ENCODE measurements around the gene PBXIP1. TPM values are rescaled to one million over a fixed set of nuclear protein-coding genes. Genes with fewer than 3 reads are reported as not detected.
A peak's percentile ranks its signal among the peaks of the same experiment; 100 is the strongest.

The PBXIP1 gene
- total RNA-seq, 3 donors from 2014 or later: 7.7 to 12.7 (median 9.5) TPM

DNA sequence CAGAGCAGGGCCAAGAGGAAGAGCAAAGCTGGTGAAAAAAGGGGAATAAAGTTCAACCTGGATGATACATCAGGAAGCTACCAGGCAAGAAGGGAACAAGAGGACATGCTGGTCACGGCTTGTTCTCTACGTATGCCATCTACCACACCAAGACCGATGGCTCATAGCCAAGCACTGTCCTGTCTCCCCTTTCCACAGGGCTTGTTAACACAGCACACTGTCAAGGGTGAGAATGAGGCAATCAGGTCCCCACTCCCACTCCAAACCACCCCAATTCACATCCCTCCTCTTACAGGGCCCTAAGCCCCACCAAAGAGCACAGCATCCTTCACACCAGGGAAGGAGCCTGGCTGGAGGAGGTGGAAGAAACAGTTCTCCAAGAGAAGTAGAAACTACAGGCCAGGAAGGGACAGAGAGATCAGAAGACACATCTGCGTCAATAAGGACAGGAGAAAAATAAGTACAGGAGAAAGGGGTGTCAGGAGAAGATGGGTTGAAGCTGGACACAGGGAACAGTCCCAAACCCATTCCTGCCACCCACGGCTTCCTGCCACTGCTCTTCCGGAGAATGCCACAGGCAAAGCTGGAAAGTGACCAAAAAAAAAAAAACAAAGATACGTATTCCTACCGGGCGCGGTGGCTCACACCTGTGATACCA lies 15.6 kb upstream of the PBXIP1 start:
- H3K27me3 Mint-ChIP-seq (ENCODE audit: low read depth): no peaks in the 10 kb centered on the region
- peaks cover 28% of the 10 kb centered on the region for H3K4me1 Mint-ChIP-seq (ENCODE audit: low read depth)
- peaks cover 10% of the 10 kb centered on the region for H3K36me3 Mint-ChIP-seq (ENCODE audit: insufficient read depth)
- no peak for DNase-seq
- ATAC-seq: no peak
- H3K9me3 Mint-ChIP-seq: no peaks in the 10 kb centered on the region
- peak overlapping the region; percentile 57 for H3K4me3 Mint-ChIP-seq

DNA sequence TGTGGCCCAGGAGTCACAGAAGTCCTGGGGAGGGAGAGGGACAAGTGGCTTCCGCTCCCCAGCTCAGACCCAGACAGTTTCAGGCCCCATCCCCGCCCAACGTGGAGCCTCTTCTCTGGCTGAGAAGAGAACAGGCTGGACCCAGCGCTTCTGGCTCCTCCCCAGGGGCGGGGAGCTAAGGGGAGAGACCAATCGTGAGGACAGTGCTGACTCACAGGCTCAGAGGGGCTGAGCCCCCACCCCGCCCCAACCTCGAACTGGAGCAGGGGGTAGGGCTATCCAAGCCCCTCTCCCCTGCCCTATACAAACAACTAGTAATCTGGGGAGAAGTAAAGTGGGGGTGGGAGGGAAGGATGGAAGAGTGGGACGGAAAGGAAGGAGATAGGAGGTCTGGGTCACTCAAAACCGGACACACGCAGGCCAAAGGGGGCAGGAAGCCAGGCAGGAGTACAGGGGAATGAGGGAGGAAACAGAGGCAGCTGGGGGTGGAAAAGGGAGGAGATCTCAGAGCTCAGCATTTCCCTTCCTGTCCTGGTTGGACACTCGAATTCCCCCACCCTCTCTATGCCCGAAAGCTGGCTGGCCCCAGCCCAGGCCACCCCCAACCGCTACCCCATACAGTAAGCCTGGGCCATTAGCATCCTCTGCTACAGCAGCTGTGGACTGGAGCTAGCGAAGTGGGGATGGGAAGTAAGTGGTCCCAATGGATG lies 14.9 kb upstream of the PBXIP1 start, which contains the start of gene SHC1:
TSS of gene SHC1 (minus strand) at position 117 of the 710 bp plus-strand sequence. CDS start 221 bp downstream, outside the sequence.
- peaks cover 10% of the 10 kb centered on the region for H3K36me3 Mint-ChIP-seq (ENCODE audit: insufficient read depth)
- no peak for DNase-seq
- peak within 1 kb of the TSS; percentile 57 for H3K4me3 Mint-ChIP-seq
- H3K4me1 Mint-ChIP-seq (ENCODE audit: low read depth): peaks cover 28% of the 10 kb centered on the region
- no peak for ATAC-seq
- H3K27me3 Mint-ChIP-seq (ENCODE audit: low read depth): no peaks in the 10 kb centered on the region
- H3K9me3 Mint-ChIP-seq: no peaks in the 10 kb centered on the region

DNA sequence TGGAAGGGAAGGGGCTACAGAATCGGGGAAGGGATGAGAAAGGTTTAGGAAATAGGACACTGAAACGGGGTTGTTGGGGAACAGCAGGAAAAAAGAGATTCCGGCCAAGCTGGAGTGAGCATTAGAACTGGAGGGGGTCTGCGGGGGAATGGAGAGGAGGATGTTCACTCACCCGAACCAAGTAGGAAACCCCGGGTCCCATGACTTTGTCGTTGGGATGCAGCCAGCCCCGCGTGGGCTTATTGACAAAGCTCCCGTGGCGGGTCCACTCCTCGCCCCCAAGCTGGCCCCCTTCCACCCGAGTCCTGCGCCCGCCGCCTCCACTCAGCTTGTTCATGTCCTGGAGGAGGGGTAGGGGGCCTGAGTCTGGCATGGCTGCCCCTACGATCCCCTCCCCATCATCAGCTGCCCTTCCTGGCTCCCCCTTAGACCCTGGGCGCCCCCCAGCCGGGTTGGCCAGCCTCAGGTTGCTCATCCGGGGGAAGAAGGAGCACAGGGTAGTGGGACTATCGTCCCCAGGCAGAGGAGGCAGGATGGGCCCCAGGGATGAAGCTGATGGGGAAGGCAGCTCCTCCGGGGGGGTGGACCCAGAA lies 14.1 kb upstream of the PBXIP1 start:
- DNase-seq (no peak), ATAC-seq (no peak)
- H3K9me3 Mint-ChIP-seq: no peaks in the 10 kb centered on the region
- peaks cover 10% of the 10 kb centered on the region for H3K36me3 Mint-ChIP-seq (ENCODE audit: insufficient read depth)
- H3K4me1 Mint-ChIP-seq (ENCODE audit: low read depth): peaks cover 28% of the 10 kb centered on the region
- no peak overlapping the region for H3K4me3 Mint-ChIP-seq
- H3K27me3 Mint-ChIP-seq (ENCODE audit: low read depth): no peaks in the 10 kb centered on the region

DNA sequence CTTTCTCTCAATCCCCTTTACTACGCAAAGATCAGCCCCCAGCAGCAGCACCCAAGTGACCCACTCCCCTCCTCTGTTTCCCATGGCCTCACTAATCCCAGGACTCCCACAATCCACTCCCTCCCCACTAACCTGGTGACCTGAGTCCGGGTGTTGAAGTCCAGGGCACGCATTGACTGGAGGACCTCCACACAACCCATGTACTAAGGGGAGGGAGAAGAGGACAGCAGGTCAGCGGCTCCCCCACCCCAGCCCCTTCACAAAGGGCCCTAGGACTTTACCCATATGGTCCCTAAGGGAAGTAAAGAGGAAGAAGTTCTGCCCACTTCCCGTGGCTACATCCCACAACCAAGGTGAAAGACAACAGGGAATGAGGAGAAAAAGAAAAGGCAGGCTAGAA lies 13.3 kb upstream of the PBXIP1 start:
- no peaks in the 10 kb centered on the region for H3K9me3 Mint-ChIP-seq
- no peak for DNase-seq
- no peak overlapping the region for H3K4me3 Mint-ChIP-seq
- H3K4me1 Mint-ChIP-seq (ENCODE audit: low read depth): peaks cover 28% of the 10 kb centered on the region
- no peaks in the 10 kb centered on the region for H3K27me3 Mint-ChIP-seq (ENCODE audit: low read depth)
- H3K36me3 Mint-ChIP-seq (ENCODE audit: insufficient read depth): peaks cover 13% of the 10 kb centered on the region
- ATAC-seq: no peak

DNA sequence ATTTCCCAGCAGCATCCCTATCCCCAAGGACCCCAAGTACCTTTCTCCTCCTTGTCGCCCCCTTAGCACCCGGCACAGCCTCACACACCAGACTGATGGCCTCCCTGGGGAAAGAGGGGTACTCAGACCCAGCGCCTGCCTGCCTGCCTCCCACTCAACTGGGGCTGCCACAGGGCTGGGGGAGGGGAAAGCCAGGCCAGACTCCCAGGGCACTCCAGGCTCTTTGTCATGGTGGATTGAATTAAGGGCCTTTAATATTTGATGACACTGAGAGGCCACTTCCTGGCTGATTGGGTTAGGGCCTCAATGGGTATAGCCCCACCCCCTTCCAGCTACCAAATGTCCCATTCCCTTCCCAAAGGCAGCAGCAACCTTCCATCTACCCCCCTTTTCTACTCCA lies 12.8 kb upstream of the PBXIP1 start:
- H3K27me3 Mint-ChIP-seq (ENCODE audit: low read depth): no peaks in the 10 kb centered on the region
- ATAC-seq (no peak), DNase-seq (no peak)
- H3K4me1 Mint-ChIP-seq (ENCODE audit: low read depth): peaks cover 30% of the 10 kb centered on the region
- no peak overlapping the region for H3K4me3 Mint-ChIP-seq
- H3K36me3 Mint-ChIP-seq (ENCODE audit: insufficient read depth): peaks cover 17% of the 10 kb centered on the region
- no peaks in the 10 kb centered on the region for H3K9me3 Mint-ChIP-seq

DNA sequence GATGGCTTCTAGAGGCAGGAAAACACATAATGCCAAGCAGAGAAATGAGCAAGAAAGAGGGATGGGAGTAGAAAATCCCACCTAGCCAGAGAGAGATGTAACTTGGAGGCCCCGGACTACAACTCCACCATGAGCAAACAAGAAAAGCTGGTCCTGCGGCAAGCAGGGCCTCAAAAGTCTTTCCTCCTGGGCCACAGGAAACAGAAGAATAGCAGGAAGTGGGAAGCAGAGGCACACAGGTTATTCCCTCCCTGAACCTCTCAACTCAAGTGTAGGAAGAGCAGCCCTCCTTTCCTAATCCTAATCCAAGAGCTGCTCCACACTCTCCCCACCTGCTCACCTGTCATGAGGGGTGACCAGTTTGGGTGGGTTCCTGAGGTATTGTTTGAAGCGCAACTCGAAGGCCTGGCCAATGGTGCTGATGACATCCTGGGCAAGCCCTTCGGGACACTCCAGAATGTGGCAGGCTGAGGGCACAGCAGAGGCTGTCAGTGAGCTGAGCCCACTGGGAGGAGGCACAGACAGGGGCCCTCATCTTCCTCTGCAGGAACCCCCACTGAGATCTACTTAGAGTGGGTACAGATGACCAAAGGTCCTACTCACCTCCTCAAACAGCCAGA lies 11.5 kb upstream of the PBXIP1 start:
- Mint-ChIP-seq H3K4me1 (ENCODE audit: low read depth) (peaks cover 30% of the 10 kb centered on the region), H3K36me3 (ENCODE audit: insufficient read depth) (peaks cover 23% of the 10 kb centered on the region), H3K27me3 (ENCODE audit: low read depth) (no peaks in the 10 kb centered on the region), H3K9me3 (no peaks in the 10 kb centered on the region), H3K4me3 (no peak overlapping the region)
- DNase-seq: no peak
- ATAC-seq: no peak

DNA sequence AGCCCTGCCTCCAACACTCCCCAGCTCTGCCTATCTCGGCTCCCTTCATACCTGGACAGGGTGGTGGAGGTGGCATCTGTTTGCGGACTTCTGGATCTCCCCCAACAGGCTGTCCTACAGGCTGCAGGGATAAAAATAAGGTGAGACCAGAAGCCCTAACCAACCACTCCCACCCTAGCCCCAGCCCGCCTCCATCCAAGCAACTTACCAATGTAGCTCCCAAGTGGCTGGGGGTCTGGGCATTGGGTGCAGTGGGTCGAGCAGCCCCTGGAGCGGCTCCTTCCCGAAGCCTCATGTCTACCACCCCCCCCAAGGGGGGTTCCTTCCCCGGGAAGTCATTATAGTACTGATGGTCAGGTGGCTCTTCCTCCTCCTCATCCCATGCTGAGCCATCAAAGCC lies 10.2 kb upstream of the PBXIP1 start:
- Mint-ChIP-seq H3K4me1 (ENCODE audit: low read depth) (peaks cover 22% of the 10 kb centered on the region), H3K4me3 (no peak overlapping the region), H3K27me3 (ENCODE audit: low read depth) (no peaks in the 10 kb centered on the region), H3K9me3 (no peaks in the 10 kb centered on the region), H3K36me3 (ENCODE audit: insufficient read depth) (peaks cover 17% of the 10 kb centered on the region)
- DNase-seq: no peak
- ATAC-seq: no peak

DNA sequence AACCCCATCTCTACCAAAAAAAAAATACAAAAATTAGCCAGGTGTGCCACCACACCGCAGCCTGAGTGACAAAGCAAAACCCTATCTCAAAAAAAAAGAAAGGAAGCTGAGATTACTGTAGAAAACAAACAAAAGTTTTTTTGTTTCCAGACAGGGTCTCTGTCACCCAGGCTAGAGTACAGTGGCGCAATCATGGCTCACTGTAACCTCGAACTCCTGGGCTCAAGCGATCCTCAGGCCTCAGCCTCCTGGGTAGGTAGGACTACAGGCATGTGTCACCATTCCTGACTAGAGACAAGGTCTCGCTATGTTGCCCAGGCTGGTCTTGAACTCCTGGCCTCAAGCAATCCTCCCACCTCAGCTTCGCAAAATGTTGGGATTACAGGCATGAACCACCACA lies 8.5 kb upstream of the PBXIP1 start:
- H3K4me1 Mint-ChIP-seq (ENCODE audit: low read depth): peaks cover 23% of the 10 kb centered on the region
- H3K4me3 Mint-ChIP-seq: no peak overlapping the region
- DNase-seq (no peak), ATAC-seq (no peak)
- H3K27me3 Mint-ChIP-seq (ENCODE audit: low read depth): no peaks in the 10 kb centered on the region
- peaks cover 17% of the 10 kb centered on the region for H3K36me3 Mint-ChIP-seq (ENCODE audit: insufficient read depth)
- no peaks in the 10 kb centered on the region for H3K9me3 Mint-ChIP-seq

DNA sequence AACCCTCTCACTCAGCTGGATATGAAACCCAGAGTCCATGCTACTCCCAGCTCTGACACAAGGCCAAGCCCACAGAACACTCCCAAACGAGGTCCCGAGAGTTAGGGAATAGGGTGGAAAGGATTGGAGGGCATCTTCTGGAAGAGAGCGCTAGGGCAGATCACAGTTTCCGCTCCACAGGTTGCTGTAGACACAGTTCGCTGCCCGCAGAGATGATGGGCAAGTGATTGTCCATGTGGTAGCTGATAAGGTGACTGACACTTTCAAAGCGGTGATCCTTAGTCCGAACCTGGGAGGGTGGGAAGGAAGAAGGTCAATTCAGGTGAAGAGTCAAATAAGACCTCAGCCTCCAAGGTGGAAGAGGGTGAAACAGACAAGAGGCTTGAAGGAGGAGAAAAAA lies 7.7 kb upstream of the PBXIP1 start:
- H3K9me3 Mint-ChIP-seq: no peaks in the 10 kb centered on the region
- no peaks in the 10 kb centered on the region for H3K27me3 Mint-ChIP-seq (ENCODE audit: low read depth)
- no peak overlapping the region for H3K4me3 Mint-ChIP-seq
- DNase-seq (no peak), ATAC-seq (no peak)
- H3K36me3 Mint-ChIP-seq (ENCODE audit: insufficient read depth): peaks cover 17% of the 10 kb centered on the region
- peaks cover 21% of the 10 kb centered on the region for H3K4me1 Mint-ChIP-seq (ENCODE audit: low read depth)

DNA sequence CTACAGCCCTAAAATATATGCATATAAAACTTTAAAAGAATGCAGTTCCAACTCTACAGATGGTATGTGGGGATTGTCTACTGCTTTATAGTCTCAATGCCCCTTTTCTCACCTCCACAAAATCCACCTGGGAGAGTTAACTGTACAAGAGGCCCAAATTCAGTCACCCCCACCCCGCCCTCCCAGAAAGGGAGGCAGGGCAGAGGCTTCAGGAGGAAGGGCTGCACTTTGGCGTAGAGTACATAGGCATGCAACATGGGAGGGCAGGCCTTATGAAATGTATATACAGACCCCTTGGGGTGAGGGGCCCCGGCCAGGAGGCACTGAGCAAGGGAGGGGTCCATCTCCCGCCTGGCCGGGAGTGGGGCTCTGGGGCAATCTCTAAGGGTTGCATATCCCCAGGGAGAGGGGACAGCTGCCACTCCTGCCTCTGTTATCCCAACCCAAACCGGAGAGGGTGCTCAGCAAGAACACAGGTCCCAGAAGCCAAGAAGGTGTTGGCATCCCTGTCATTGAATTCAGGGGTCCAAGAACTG lies 7.0 kb upstream of the PBXIP1 start:
- ATAC-seq: no peak
- peak overlapping the region; percentile 87 for H3K4me3 Mint-ChIP-seq
- peaks cover 15% of the 10 kb centered on the region for H3K36me3 Mint-ChIP-seq (ENCODE audit: insufficient read depth)
- H3K4me1 Mint-ChIP-seq (ENCODE audit: low read depth): peaks cover 23% of the 10 kb centered on the region
- H3K27me3 Mint-ChIP-seq (ENCODE audit: low read depth): no peaks in the 10 kb centered on the region
- DNase-seq: no peak
- no peaks in the 10 kb centered on the region for H3K9me3 Mint-ChIP-seq

DNA sequence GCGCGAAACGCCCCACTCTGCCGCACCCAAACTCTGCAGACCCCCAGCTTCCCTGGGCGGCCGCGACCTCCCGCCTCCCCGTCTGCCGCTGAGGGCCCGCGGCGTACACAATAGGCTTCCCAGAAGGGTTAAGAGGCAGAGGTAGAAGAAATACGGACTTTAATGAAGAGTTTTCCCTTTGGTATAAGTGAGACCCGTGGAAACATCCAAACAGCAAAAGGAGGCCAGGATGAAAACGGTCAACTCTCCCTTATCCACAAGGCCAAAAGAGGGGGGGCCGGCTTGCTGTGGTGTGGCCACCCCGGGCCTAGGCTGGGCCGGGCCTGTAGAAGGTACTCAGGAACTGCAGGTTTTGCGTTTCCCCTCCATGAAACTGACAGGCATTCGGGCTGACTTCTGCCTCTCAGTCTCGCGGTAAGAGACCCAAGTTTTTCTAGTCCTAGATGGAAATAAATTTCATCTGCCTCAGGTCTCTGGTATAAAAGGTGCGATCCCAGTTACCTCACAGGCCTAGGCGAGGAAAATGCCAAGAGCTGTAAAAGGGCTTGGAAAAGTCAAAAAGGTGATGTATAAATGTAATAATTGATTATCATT lies 6.4 kb upstream of the PBXIP1 start:
- H3K27me3 Mint-ChIP-seq (ENCODE audit: low read depth): no peaks in the 10 kb centered on the region
- H3K9me3 Mint-ChIP-seq: no peaks in the 10 kb centered on the region
- peak overlapping the region; percentile 87 for H3K4me3 Mint-ChIP-seq
- ATAC-seq: peak; percentile 5 to 10
- H3K36me3 Mint-ChIP-seq (ENCODE audit: insufficient read depth): peaks cover 15% of the 10 kb centered on the region
- H3K4me1 Mint-ChIP-seq (ENCODE audit: low read depth): peaks cover 26% of the 10 kb centered on the region
- DNase-seq: no peak

DNA sequence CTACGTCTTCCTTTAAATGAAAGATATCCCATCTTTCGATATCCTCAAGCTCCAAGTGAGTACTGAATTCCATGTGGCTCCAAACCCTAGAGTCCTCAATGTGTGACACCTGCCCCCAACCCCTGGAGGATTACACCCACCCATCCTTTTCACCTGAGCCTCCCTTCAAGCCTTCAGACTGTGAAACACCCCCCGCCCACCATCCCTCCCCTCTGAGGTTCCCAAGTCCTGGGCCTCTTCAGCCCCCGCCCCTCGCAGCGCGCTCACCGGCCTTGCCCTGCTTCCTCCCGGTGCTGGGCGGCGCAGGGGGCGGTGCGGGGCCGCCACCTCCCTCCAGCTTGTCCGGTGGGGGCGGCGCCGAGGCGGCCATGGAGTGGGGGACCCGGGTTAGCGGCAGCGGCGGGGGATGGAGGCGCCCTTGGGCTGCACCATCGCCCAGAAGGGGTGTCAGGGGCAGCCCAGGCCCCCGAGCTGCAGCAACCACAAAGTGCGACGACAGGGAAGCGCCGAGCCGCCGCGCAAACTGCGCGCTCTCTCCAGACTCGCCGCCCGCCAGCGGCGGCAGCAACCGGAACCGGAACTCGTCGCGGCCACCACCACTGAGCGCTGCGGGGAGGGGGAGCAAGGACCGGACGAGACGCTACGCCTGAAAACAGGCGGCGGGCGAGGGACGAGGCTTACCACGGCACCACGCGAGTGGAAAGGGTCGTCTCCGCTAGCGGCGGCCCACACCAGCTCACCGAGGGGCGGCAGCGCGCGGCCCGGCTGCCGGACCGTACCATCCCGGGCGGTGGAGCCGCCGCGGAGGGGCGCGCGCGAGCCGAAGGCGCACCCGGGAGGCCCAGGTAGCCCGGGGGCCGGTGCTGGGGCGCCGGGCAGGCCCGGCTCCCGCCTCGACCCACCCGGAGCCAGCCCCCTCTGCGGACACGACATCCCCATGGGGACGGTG lies 5.6 kb upstream of the PBXIP1 start, which contains the start of gene PYGO2:
TSS of gene PYGO2 (minus strand) at position 576 of the 949 bp plus-strand sequence. CDS start at position 370, 206 bp downstream.
- DNase-seq (peak; percentile 68), ATAC-seq (peak; percentile 90 to 92)
- Mint-ChIP-seq H3K27me3 (ENCODE audit: low read depth) (no peaks in the 10 kb centered on the region), H3K9me3 (no peaks in the 10 kb centered on the region), H3K4me1 (ENCODE audit: low read depth) (peaks cover 32% of the 10 kb centered on the region), H3K4me3 (peak within 1 kb of the TSS; percentile 91), H3K36me3 (ENCODE audit: insufficient read depth) (peaks cover 15% of the 10 kb centered on the region)

DNA sequence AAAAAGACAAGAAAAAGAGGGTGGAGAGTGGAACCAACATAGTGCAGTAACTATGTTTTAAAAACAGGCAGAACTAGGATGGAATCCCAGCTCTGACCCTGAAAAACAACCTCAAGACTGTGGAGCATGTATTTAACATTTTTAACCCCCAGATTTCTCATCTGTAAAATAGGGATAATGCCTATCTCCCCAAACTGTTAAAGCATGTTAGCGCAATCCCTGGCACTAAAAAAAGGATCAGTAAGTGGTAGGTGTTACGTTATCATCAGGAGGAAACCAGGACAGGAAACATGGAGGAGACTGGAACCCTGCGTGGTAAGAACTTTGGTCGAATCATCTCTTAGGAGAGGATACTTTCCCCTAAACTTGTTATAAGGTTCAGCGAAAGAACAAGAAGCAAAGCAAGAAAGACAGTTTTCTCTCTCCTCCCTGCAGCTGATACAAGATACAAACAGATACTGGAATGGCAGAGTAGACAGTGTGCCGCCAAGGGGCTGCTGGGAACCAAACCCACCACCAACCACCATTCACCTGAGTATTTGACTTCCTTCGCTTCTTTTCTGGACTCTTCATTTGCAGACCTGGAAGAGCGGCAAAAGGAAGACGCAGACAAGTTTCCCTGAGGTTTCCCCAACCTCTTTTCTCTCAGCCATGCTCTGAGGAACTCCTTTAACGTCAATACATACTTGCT lies 4.7 kb upstream of the PBXIP1 start:
- Mint-ChIP-seq H3K4me3 (peak overlapping the region; percentile 91), H3K9me3 (no peaks in the 10 kb centered on the region), H3K27me3 (ENCODE audit: low read depth) (no peaks in the 10 kb centered on the region), H3K36me3 (ENCODE audit: insufficient read depth) (peaks cover 15% of the 10 kb centered on the region), H3K4me1 (ENCODE audit: low read depth) (peaks cover 41% of the 10 kb centered on the region)
- DNase-seq: no peak
- no peak for ATAC-seq

All from activated T-cell treated with anti-CD3 and anti-CD28 coated beads, Interleukin-2, amount 50 U/mL, for 4 hours (primary cell).